Stimulated activated CD8-positive, alpha-beta memory T cell treated with anti-CD3 and anti-CD28 coated beads, Interleukin-2, amount 100 ng/mL, for 1 hour (primary cell): ENCODE results near the gene C19orf25.
A peak's percentile ranks its signal among the peaks of the same experiment; 100 is the strongest.
"Not testable (repeated sequence)": the region's sequence is repeated elsewhere in the genome, so short reads cannot be mapped to it uniquely, and the experiment has no call there.

ENCODE experiments used
- DNase-seq, 2 donors: peaks; one replicate each; pipeline ENCODE4 v3.0.0-alpha.2; 2020; ENCODE audit warnings: low read depth in 2 of 2

The C19orf25 gene

DNA sequence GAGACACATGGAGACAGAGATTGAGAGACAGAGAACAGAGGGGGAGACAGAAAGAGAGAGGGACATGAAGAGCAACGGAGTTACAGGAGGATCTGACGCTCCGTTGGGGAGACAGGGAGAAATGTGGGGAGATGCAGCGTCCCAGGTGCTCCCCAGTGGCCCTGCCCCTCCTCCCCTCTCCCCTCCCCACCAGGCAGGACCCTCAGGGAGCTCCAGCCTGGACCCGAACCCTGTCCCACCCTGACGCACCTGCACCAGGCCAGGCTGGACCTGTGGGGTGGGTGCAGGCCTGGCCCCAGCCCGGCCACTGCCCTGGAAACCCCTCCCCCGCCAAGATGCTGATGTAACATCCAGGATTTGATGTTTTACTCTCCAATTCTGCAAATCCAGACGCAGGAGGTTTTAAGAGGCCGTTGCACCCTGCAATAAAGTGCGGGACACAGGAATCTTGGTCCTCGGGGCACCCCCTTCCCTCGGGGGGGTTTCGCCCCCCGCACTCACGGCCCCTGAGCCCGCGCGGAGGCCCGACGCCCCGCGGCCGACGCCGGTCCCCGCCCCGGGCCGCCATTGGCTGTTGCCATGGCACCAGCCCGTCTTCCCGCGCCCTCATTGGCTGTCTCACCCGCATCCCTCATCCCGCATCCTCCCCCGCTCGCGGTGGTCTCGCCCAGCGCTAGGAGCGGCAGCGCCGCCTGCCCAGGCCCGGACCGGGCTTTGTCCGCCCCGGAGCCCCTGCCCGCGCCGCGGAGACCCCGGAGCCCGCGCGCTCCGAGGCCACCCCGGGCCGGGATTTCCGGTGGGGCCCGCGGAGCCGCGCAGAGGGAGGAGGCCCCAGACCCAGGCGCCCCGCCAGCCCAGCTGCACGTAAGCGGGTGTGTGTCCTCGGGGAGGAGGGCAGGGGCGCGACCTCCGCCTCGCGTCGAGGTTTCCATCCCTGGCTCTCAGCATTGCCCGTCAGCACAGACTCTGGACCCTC lies 29.3 kb downstream of the C19orf25 start, which contains the start of gene APC2:
APC2 (plus strand) TSS at position 655 of the 976 bp plus-strand sequence. CDS start 2,881 bp downstream, outside the sequence.
- no peak for DNase-seq

DNA sequence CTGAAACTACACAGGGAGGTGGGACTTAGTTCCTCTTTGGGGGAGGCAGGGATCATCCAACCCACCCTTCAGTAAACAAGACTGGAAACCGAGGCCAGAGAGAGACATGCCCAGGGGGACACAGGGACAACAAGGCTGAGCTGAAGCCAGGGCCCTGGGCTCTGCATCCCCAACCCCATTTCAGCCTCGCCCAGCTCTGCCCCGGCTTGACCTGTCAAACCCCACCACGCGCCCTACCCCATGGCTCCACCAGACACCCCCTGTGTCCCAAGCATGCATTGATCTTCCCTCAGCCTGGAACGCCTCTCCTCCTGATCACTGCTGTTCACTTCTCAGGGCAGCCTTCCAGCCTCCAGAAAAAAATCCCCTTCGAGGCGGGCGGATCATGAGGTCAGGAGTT lies 31.1 kb downstream of the C19orf25 start:
- no peak for DNase-seq

DNA sequence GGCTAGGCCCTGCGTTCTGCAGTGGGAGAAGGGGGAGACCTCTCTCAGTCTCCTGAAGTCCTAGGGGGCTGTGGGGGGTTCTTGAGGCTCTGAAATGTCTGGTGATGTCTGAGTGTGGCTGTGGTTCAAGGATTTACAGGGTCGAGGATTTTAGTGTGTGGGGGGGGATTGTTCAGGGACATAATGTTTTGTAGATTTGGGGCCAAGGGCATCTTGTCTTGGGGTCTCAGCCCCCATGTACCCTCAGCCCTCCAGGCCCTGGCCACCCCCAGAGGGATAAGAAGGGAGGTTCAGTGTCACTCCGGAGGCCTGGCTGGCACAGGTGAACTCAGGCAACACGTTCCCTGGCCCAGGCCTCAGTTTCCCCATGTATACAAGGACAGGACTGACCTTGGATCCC lies 31.5 kb downstream of the C19orf25 start:
- no peak for DNase-seq

DNA sequence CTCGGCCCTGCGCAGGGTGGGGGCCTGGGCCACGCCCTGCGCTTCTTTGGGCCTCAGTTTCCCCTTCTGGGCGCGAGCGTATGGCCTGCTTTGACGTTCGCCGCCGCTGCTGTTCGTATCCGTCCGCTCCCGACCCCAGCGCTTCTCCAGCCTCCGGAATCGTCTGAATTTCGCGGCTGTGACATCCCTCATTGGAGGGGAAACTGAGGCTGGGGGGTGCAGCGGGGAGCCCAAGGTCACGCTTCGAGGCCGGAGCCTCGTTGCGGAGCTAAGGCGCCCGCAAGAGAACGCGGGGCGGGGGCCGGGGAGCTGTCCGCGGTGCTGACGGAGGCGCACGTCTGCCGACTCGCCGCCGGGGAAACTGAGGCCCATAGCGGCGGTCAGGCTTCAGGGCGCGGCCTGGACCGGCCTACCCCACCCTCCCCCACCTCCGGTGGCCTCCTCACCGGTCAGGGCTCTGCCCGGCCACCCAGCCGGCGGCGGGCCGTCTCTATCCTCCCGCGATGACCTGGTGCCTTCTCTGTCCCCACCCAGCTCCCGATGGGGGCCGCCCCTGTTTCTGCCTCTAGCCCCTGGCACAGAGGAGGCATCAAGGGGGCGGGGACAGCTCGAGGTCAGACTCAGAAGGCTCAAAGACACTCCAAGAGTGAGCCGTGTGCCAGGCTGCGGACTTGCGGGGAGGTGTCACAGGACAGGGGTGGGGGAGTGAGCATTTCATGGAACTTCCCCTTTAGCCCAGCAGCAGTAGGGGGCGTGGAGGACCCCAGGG lies 32.1 kb downstream of the C19orf25 start:
- DNase-seq, result no peak

DNA sequence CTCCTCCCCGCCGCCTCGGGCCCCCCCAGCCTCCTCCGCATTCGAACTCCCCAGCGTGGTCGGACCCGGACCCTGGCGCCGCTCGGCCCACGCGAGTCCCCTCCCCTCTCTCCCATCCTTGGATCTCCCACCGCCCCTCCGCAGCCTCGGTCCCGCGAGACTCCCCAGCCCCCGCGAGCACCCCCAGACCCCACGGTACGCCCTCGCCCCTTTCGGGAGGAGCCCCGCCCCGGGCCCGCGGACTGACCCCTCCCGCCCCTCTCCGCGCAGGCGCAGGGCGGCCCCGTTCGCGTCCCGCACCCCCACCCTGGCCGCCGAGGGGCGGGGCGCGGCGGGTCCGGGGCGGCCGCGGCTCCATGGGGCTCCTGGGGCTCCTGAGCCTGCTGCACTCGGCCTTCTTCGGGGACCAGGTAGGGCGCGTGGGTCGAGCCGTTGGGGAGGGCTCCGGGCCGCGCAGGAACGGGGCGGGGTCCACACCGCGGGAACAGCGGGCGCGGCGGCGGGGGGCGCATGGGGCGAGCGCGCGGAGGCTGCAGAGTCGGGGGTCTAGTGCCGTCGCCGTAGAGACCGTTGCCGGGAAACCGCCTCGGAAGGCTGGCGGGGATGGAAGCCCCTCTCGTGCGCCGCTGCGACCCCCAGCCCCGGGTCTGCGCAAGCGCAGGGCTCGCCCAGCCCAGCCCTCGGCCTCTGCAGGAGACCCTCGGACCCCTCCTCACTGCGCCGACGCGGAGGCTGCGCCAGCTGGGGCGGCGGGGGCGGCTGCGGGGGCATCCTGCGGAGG lies 32.9 kb downstream of the C19orf25 start:
- no peak for DNase-seq

DNA sequence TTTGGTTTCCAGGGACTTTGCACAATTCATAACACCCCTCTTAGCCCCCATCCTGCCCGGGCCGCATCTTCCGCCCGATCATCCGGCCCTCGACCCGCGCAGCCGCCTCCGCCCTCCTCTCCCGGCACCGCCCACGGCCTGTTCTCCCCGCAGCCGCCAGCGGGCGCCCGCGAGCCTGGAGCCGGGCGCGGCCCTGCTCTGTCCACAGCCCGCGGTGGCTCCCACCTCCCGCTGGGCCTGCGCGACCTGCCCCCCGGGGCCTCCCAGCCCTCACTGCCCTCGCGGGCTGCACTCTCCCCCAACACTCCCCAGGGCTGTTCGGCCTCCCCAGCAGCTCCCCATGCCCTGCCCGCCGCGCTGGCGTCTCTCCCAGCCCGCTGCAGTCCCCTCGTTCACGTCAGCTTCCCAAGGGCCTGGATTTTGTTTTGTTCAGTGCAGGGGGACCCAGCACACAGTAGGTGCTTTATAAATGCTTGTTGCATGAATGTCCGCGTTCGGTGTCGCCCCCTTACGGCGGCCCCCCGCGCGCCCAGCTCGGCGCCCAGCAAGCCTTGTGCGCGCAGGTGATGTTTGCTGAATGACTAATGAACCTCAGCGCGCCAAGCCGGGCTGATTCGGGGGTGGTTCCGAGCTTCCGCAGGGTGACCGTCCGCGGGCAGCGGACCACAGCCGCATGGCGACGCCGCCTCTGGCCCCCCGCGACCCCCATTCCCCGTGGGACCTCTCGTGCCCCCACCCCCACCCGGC lies 33.7 kb downstream of the C19orf25 start:
- DNase-seq, result peak; percentile 57 to 63

DNA sequence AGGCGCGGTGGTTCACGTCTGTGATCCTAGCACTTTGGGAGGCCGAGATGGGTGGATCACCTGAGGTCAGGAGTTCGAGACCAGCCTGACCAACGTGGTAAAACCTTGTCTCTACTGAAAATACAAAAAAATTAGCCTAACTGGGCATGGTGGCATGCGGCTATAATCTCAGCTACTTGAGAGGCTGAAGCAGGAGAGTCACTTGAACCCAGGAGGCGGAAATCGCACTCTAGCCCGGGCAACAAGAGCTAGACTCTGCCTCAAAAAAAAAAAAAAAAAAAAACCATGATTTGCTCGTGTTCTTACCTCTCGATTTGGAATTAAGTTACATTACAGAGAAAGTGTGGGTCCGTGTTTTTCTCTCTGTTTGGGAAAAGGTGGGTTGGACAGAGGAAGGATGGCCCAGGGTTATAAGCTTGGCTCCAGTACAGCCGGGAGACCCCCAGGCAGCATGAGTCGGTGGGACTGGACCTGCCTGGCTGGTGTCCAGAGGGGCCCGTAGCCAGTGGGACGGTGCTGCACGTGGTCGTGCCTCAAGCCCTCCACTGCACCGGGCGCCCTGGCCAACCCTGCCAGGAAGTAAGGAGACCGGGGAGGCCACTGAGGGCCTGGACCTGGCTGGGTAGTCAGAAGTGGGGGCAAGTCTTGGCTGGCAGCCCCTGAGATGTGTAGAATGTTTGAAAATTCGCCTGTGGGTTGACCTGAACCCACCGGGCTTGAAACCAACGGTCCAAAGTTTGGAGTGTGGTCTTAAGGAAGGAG lies 37.2 kb downstream of the C19orf25 start:
- DNase-seq, result no peak

DNA sequence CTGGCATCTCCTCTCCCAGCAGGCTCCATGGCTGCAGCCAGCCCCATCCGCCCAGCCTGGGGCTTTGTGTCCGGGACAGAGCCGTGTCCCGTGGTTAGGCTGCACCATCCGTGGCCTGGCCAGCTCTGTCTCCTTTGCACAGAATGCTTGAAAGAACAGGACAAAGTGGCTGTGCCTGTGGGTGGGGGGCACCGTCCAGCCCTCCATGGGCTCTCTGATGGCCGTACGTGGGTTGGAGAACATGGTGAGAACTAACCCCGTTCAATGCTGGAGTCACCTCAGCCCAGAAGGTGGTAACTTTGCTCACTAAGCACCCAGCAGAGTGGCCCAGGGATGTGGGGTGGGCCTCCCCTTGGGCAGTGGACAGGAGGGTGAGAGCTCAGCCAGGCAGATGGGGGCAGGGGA lies 38.0 kb downstream of the C19orf25 start:
- DNase-seq, result no peak

DNA sequence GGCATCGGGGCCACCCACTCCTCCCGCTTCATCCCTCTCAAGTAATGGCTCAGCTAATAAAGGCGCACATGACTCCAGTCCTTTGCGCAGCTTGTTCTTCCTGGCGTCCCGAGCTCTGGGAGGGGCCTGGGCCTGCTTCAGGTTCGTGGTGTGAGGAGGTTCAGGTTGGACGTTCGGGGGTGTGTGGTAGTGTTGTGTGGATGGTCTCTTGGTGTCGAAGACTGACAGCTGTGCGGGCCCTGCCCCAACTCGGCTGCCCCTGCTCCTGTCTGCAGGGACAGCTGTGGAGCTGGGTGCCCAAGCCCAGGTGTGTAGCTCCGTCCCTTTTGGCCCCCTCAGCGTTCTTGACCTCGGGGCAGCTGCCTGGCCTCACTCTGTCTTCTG lies 38.6 kb downstream of the C19orf25 start:
- no peak for DNase-seq

DNA sequence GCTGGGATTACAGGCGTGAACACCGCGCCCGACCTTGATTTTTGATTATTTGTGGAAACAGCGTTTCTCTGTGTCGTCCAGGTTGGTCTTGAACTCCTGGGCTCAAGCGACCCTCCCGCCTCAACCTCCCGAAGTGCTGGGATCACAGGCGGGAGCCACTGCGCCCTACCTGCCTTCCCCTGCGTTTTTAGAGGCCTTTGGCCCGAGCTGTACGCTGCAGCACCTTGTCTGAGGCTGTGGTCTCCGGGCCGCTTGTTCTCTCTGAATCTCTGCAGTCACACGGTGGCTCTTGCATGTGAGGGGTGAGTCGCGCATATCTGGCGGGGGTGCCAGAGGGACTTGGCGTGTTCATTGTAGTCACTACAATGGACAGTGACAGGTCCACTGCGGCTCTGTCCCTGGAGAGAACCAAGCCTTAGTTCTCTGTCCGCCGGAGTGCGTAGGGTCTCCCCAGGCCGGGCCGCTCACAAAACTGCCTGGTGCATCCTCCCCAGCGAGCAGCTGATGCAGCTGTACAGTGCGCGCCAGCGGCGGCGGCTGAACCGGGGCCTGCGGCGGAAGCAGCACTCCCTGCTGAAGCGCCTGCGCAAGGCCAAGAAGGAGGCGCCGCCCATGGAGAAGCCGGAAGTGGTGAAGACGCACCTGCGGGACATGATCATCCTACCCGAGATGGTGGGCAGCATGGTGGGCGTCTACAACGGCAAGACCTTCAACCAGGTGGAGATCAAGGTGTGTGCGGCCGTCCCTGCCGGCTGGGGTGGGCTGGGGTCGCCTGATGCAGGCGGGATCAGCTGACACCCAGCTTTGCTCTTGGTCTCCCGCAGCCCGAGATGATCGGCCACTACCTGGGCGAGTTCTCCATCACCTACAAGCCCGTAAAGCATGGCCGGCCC lies 39.2 kb downstream of the C19orf25 start:
- DNase-seq, result not testable (repeated sequence)

DNA sequence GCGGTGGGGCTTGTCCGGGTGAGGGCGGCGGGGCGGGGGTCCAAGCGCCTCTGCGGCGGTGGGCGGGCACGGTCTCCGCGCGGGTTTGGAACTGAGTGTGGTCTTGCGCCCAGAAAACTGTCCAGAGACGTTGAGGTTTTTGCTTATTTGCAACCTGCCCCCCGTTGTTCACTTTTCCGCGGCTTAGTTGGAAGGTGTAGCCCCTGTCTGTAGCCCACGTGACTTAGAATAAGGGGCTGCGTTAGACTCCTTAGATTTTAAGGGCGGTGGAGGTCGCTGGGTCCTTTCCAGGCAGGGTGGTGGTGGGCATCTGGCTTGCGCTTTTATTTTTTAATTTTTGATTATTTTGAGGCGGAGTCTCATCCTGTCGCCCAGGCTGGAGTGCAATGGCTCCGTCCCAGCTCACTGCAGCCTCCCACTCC lies 40.1 kb downstream of the C19orf25 start:
- no peak for DNase-seq

DNA sequence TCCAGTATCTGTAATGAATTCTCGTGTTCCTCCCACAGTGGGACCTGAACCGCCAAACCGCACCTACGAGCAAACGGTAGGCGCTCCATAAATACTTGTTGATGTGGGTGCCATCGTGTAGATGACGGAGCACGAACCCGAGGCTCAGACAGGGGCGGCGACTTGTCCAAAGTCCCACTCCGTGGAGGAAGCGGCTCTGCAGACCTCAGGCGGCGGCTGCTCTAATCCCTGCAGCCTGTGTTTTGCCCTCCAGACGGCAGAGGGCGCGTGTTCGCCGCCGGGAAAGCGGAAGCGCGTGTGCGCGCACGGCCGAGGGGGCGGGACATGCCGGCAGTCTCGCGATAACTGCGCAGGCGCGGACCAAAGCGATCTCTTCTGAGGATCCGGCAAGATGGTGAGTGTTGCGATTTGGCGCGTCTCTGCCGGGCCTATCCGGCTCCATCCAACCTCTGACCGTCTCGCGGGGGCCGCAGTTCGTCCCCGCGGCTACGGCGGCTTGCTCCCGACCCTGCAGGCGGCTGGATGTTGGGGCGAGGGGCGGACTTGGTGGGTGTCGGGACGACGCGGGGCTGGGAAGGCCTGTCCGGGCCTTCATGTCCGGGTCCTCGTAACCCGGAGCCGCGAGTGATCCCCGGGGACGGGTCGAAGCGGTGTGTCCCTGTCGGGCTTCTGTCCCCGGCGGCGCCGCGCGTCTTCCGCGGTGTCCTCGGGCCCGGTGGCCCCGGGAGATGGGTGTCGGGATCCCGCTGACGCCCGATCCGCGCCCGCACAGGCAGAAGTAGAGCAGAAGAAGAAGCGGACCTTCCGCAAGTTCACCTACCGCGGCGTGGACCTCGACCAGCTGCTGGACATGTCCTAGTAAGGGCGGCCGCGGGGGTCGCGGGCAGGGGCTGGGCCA lies 40.7 kb downstream of the C19orf25 start, which contains the start of gene RPS15:
RPS15 (plus strand) TSS at position 362 of the 898 bp plus-strand sequence; CDS start at position 392, 30 bp downstream.
- DNase-seq, result peak; percentile 91 to 92

DNA sequence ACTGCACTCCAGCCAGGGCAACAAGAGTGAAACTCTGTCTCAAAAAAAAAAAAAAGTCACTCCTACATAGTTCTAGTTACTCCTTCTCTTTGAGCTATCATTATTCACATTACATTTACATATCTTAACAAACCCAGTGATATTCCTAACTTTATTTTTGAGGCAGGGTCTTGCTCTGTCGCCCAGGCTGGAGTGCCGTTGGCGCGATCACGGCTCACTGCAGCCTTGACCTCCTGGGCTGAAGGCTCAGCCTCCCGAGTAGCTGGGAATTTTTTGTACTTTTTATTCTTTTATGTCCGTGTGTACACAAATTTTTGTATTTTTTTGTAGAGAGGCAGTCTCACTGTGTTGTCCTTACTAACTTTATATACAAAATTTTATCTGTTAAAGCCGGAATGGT lies 41.4 kb downstream of the C19orf25 start:
- DNase-seq, result no peak

DNA sequence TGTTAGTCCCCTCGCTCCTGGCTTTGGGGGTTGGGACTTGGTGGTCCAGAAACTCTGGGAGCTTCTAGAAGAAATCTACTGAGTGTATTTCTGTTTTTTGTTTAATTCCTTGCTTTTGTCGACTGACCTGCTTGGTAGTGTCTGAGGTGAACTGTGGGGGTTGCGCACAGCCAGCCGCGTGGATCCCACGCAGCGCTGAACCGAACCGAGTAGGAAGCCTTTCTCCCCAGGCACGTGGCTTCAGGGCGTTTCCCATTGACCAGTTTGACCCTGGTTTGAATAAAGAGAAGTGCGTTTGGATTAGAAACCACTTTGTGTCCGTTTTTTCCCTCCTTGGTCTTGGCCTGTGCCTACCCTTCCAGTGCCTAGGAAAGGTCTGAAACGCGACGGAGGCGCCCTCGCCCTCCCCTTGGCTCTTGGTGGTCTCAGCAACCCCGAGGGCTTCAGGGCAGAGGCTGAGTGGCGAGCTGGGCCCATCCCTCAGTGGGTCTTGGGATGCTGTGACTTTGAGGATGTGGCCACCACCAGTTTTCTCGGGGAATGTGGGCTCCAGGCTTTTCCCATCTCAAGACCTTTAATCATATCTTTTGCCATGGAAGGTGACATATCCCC lies 43.5 kb downstream of the C19orf25 start:
- DNase-seq, result no peak

DNA sequence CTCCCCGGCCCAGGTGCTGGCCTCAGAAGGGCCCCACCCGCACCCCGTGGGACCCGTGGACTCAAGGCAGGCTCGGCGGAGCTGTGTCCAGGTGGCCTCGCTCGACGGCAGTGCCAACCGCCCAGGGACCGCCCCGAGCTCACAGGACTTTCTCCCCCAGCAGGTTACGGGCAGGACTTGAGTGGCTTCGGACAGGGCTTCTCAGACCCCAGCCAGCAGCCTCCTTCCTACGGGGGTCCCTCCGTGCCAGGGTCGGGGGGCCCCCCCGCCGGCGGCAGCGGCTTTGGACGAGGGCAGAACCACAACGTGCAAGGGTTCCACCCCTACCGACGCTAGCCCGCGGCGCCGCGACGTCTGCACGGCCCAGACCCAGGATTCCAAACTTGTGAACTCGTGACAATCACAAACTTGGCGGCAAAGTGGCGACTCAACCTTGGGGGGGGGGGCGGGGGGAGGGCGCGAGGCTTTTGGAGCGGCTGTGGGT lies 44.4 kb downstream of the C19orf25 start:
- DNase-seq, result no peak

DNA sequence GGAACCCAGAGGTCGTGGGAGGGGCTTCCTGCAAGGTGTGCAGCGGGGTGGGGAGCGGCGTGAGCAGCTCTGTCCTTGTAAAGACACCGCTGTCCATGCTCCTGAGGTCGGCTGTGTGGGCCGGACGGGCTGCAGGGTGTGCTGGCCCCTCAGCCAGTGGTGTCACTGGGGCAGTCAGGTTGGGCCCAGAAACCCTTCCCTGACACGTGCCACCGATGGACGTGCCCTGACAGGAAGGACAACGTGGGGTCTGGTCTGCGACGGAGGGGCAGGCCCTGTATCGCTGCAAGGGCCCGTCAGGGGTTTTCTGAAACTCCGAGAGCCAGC lies 45.0 kb downstream of the C19orf25 start:
- no peak for DNase-seq

DNA sequence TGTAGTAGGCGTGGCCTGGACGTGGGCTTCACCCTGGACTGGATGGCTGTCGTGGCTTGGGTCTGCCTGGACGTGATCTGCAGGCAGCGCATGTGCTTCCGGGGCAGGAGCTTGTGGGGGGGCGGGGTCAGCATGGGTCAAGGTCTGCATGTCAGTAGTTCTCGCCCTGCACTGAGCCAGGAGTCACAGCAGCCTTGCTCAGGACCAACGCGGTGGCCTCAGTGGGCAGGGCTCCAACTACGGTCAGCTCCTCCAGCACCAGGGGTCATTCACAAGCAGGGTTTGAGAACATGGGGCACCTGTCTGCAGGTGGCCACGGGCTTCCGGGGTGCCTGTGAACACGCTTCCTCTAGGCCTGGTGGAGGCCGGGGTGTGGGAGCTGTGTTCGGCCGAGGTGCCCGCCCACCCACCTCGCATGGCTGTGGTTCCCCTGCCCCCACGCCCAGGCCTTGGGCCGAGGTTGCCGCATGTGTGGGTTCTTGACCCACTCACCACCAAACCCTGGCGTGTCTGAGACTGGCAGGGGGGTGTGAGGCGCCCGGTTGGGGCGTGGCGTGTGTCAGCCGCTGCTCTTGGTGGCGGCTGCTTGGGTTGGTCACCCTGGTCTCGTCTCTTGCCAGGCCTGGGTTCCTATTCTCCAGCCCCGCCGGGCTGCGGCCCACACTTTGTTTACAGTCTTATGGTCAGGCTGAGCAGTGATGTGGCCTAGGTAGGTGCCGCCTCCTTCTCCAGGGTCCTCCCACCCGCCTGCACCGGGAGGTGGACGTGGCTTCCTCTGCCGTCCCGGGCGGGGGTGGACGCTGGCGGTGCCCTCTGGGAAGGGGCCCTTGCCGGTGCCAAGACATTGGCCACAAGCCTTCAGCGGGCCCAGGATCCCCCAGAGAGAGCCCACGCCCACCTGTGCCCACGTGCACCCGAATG lies 45.6 kb downstream of the C19orf25 start:
- no peak for DNase-seq
